ENCODE data around the gene FBXO17.

Gene FBXO17

GRCh38 chr19:38964738-38965137 is 10.8 kb downstream of the FBXO17 start:
- H3K4me2 ChIP-seq (ENCODE audit: insufficient read depth, low read length) = no peak overlapping the region
- H3K4me1 ChIP-seq (ENCODE audit: insufficient read depth, low read length) = peaks cover 3% of the 10 kb centered on the region
- ATAC-seq (ENCODE audit: insufficient read depth, low read depth) = no peak
- H3K79me2 ChIP-seq (ENCODE audit: insufficient read depth, low read length) = no peaks in the 10 kb centered on the region
- no peak for TF ChIP-seq CTCF (IDR thresholded peaks at IDR 0.05; ENCODE audit: borderline replicate concordance, extremely low read depth, low read length, poor library complexity, severe bottlenecking)
- TF ChIP-seq EZH2 (IDR thresholded peaks at IDR 0.05; ENCODE audit: borderline replicate concordance, low read depth, low read length, severe bottlenecking) = no peak
- H2AFZ ChIP-seq (ENCODE audit: low read depth, low read length) = no peak overlapping the region
- H3K9me3 ChIP-seq (ENCODE audit: insufficient read depth, low read length, severe bottlenecking) = no peaks in the 10 kb centered on the region
- H3K36me3 ChIP-seq (ENCODE audit: insufficient read depth, low read length) = no peaks in the 10 kb centered on the region
- H3K4me3 ChIP-seq (ENCODE audit: low read depth in 1 of 2, low read length in 2 of 2) = no peak overlapping the region
- no peaks in the 10 kb centered on the region for H4K20me1 ChIP-seq (ENCODE audit: insufficient read depth, low read length)
- no peaks in the 10 kb centered on the region for H3K27me3 ChIP-seq (ENCODE audit: insufficient read depth, low read length, poor library complexity)
- no peak overlapping the region for H3K9ac ChIP-seq (ENCODE audit: low read depth, low read length)
- no peak overlapping the region for H3K27ac ChIP-seq (ENCODE audit: low read length)
- no peak for DNase-seq

GRCh38 chr19:38959618-38960017 is 15.9 kb downstream of the FBXO17 start:
- Histone ChIP-seq H3K4me1 (ENCODE audit: insufficient read depth, low read length) (peaks cover 3% of the 10 kb centered on the region), H3K27ac (ENCODE audit: low read length) (no peak overlapping the region), H3K27me3 (ENCODE audit: insufficient read depth, low read length, poor library complexity) (no peaks in the 10 kb centered on the region), H3K4me2 (ENCODE audit: insufficient read depth, low read length) (no peak overlapping the region), H3K36me3 (ENCODE audit: insufficient read depth, low read length) (no peaks in the 10 kb centered on the region), H3K9ac (ENCODE audit: low read depth, low read length) (no peak overlapping the region), H2AFZ (ENCODE audit: low read depth, low read length) (no peak overlapping the region), H3K4me3 (ENCODE audit: low read depth in 1 of 2, low read length in 2 of 2) (no peak overlapping the region), H3K9me3 (ENCODE audit: insufficient read depth, low read length, severe bottlenecking) (no peaks in the 10 kb centered on the region), H4K20me1 (ENCODE audit: insufficient read depth, low read length) (no peaks in the 10 kb centered on the region), H3K79me2 (ENCODE audit: insufficient read depth, low read length) (no peaks in the 10 kb centered on the region)
- ATAC-seq (ENCODE audit: insufficient read depth, low read depth) (no peak), DNase-seq (no peak)
- TF ChIP-seq EZH2 (IDR thresholded peaks at IDR 0.05; ENCODE audit: borderline replicate concordance, low read depth, low read length, severe bottlenecking) = no peak
- no peak for TF ChIP-seq CTCF (IDR thresholded peaks at IDR 0.05; ENCODE audit: borderline replicate concordance, extremely low read depth, low read length, poor library complexity, severe bottlenecking)

- no peak overlapping the region for H3K27ac ChIP-seq (ENCODE audit: low read length)
- H3K36me3 ChIP-seq (ENCODE audit: insufficient read depth, low read length) = no peaks in the 10 kb centered on the region
- ATAC-seq (ENCODE audit: insufficient read depth, low read depth) = no peak
- TF ChIP-seq CTCF (IDR thresholded peaks at IDR 0.05; ENCODE audit: borderline replicate concordance, extremely low read depth, low read length, poor library complexity, severe bottlenecking) = no peak
- no peak for TF ChIP-seq EZH2 (IDR thresholded peaks at IDR 0.05; ENCODE audit: borderline replicate concordance, low read depth, low read length, severe bottlenecking)
- no peak overlapping the region for H2AFZ ChIP-seq (ENCODE audit: low read depth, low read length)
- no peaks in the 10 kb centered on the region for H3K79me2 ChIP-seq (ENCODE audit: insufficient read depth, low read length)
- no peak overlapping the region for H3K4me2 ChIP-seq (ENCODE audit: insufficient read depth, low read length)
- H3K9me3 ChIP-seq (ENCODE audit: insufficient read depth, low read length, severe bottlenecking) = no peaks in the 10 kb centered on the region
- H3K27me3 ChIP-seq (ENCODE audit: insufficient read depth, low read length, poor library complexity) = no peaks in the 10 kb centered on the region
- H3K4me1 ChIP-seq (ENCODE audit: insufficient read depth, low read length) = peaks cover 3% of the 10 kb centered on the region
- H4K20me1 ChIP-seq (ENCODE audit: insufficient read depth, low read length) = no peaks in the 10 kb centered on the region
- H3K9ac ChIP-seq (ENCODE audit: low read depth, low read length) = no peak overlapping the region
- no peak overlapping the region for H3K4me3 ChIP-seq (ENCODE audit: low read depth in 1 of 2, low read length in 2 of 2)
- DNase-seq = no peak
These were observed 17.2 kb downstream of the FBXO17 start for GRCh38 chr19:38958301-38958700.

GRCh38 chr19:38956264-38956663 is 19.3 kb downstream of the FBXO17 start:
- Histone ChIP-seq H3K4me2 (ENCODE audit: insufficient read depth, low read length) (no peak overlapping the region), H3K4me3 (ENCODE audit: low read depth in 1 of 2, low read length in 2 of 2) (no peak overlapping the region), H3K27ac (ENCODE audit: low read length) (no peak overlapping the region), H2AFZ (ENCODE audit: low read depth, low read length) (no peak overlapping the region), H3K9ac (ENCODE audit: low read depth, low read length) (no peak overlapping the region), H3K27me3 (ENCODE audit: insufficient read depth, low read length, poor library complexity) (no peaks in the 10 kb centered on the region), H4K20me1 (ENCODE audit: insufficient read depth, low read length) (no peaks in the 10 kb centered on the region), H3K9me3 (ENCODE audit: insufficient read depth, low read length, severe bottlenecking) (no peaks in the 10 kb centered on the region), H3K79me2 (ENCODE audit: insufficient read depth, low read length) (no peaks in the 10 kb centered on the region), H3K4me1 (ENCODE audit: insufficient read depth, low read length) (no peaks in the 10 kb centered on the region), H3K36me3 (ENCODE audit: insufficient read depth, low read length) (no peaks in the 10 kb centered on the region)
- DNase-seq (no peak), ATAC-seq (ENCODE audit: insufficient read depth, low read depth) (no peak)
- TF ChIP-seq EZH2 (IDR thresholded peaks at IDR 0.05; ENCODE audit: borderline replicate concordance, low read depth, low read length, severe bottlenecking) (no peak), CTCF (IDR thresholded peaks at IDR 0.05; ENCODE audit: borderline replicate concordance, extremely low read depth, low read length, poor library complexity, severe bottlenecking) (no peak)

Data from DND-41 (cell line).